SHP77 (cell line): ENCODE data around the gene NRXN3.
"Not testable (repeated sequence)": the region's sequence is repeated elsewhere in the genome, so short reads cannot be mapped to it uniquely, and the experiment has no call there.

ENCODE experiments used
- DNase-seq, 2 experiments: peaks; one replicate each; lab custom pipeline; 2025; lab: John Stamatoyannopoulos, UW

NRXN3 gene

DNA sequence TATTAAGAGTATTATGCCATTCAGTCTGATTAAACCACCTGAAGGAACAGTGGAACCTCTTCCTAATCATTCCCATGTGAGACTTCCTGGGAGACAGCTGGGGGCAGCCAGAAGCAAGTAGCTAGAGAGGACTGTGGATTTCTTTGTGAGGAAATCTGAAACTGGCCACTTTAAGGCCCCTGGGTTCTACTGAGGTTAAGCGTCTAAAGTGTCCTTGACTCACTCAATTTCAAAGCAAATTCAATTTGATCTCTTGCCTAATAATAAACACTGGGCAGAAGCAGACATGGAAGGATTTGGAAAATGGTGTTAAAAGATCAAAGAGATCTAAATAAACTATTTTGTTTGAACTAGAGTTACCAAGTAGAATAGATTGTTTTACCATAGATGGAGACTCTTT lies 909.9 kb downstream of the NRXN3 start:
- no peak for DNase-seq

DNA sequence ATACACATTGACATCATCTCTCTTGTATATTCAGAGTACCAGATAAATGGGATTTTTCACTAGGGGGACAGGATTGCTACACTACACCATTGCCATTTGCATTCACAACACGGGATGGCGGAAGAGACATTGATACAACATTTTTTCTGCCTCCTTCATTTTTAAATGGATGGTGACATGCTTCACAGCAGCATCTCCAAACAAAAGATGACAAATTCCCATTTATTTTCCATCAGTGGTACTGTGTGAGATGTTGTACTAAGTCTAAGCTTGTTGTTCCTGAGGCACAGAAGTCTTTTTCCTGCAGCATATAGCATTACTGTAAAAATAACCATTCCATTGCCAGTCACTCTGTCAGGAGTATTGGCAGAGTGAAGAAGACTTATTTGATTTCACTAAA lies 912.7 kb downstream of the NRXN3 start:
- DNase-seq, result no peak

GRCh38 chr14:79083356-79083755 lies 913.2 kb downstream of the NRXN3 start:
- DNase-seq, result no peak

- DNase-seq, result no peak
Measured at GRCh38 chr14:79084861-79085260, 914.7 kb downstream of the NRXN3 start.

DNA sequence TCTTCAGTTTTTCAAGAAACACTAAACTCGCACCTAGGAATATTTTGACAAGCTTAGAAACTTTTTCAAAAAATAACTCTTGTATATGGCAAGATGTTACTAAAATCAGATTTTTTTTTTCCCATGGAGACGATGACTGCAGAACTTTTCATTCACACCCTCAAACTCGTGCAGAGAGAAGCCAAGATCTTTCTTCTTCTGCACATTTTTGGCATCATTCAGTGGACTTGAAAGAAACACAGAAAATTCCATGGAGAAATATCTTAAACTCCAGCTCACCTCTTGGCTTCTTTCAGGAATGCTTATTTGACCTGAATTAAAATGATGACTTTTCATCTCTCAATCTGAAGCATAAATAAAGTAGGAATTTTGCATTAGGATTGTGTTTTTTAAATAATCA lies 919.4 kb downstream of the NRXN3 start:
- DNase-seq, result no peak

- no peak for DNase-seq
Measured at GRCh38 chr14:79090641-79091180, 920.5 kb downstream of the NRXN3 start.

DNA sequence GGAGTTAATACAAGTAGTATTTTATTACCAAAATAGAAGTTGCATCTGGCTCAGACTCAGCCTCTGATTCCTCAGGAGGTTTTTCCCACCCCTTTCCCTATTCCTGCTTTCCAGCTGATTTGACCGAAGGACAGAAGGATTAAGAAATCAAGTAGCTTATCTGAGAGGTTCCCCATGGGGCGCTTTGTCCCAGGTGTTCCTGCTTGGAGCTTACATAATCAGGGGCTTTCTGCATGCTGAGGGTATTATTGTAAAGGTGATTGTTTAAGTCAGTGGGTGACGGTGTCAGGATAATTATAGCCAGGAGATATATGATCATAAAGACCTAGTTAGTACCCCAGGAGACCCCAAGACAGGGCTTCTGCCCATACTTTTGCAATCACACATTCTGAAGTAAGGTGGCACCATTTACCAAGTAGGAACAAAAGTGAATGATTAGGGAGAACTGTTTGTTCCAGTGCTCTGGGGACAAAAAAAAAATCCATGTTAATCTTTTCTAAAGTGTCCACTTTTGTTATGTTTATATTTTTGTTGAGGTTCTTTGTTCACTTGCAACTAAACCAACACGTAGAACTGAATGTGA lies 921.3 kb downstream of the NRXN3 start:
- no peak for DNase-seq

DNA sequence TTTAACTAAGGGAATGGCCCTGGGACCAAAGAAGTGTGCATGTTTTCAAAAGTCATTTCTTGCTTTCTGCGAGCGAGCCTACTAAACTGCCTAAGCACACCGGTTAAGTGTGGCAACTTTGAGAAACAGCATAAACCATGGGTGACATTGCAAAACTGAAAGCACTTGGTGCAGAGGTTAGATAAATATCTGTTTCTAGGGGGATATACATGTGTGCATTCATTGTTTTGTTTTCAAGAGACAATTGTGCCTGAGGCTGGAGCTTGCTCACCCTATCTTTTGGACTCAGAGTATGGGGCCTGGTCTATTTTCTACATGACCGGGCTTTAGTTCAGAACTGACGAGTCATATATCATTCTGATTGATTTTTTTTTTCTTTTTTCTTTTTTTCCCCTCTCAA lies 923.4 kb downstream of the NRXN3 start:
- no peak for DNase-seq

- no peak for DNase-seq
Measured at GRCh38 chr14:79094951-79095350, 924.8 kb downstream of the NRXN3 start.

- DNase-seq, result no peak
Measured at GRCh38 chr14:79096811-79097210, 926.6 kb downstream of the NRXN3 start.

DNA sequence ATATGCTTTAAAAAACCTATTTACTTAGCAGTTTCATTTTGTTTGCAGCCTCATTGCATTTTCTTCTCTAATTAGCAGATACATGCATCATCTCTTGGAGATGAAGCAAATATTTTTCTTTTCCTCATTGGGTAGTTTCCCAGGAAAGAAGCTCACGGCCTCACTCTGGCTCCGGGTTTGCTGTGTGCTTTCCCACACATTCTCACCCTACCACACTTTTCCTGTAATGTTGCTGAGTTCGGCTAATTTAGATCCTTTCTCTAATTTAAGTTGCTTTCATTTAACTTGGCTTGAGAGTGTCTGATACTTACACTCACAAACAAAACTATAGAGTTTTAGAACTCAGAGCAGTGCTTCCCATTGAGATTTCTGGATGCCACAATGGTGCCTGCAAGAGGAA lies 928.2 kb downstream of the NRXN3 start:
- DNase-seq, result no peak

GRCh38 chr14:79100578-79100977 lies 930.4 kb downstream of the NRXN3 start:
- DNase-seq, result no peak

DNA sequence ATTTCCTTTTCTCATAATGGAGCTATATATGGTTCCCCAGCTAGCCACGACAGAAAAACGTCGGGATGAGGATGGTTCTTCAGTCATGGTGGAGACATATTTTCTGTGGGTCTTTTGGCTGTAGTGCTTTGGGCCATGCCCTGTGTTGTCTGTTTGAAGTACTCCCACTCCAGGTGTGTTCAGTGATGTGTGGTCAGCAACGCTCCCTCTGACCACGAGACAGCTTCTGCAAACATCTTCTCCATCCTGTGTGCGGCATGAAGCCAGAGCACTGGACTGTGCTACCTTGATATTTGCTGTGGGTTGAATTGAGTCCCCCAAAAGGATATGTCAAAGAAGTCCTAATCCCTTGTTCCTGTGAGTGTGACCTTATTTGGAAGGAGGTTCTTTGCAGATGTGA lies 931.2 kb downstream of the NRXN3 start:
- DNase-seq, result no peak

- no peak for DNase-seq
Measured at GRCh38 chr14:79103764-79104163, 933.6 kb downstream of the NRXN3 start.

GRCh38 chr14:79110564-79110963 lies 940.4 kb downstream of the NRXN3 start:
- not testable (repeated sequence) for DNase-seq

DNA sequence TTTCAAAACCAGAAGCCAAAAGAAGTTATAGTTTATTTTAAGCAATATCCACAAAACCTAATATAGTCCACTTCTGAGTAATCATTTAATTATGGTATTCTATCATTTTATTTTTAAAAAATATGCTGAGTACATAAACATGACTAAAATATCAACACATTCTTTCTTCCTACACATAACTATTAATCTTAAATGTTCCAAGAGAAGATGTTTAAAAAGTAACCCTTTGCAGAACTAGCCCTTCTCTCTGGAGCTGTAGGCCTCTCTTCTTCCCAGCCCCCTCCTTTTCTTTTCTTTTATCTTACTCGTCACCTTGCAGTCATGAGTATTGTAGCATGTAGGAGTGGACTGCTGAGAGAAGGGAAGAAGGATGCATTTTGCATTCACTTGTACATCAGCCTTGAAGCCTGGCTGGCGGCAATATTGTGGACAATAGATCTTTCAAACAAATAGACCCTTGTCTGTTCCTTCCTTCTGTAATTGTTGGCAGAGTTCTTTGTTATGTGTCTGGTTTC lies 941.9 kb downstream of the NRXN3 start:
- no peak for DNase-seq

- no peak for DNase-seq
Measured at GRCh38 chr14:79117561-79117960, 947.4 kb downstream of the NRXN3 start.

GRCh38 chr14:79118291-79118690 lies 948.1 kb downstream of the NRXN3 start:
- DNase-seq, result no peak

DNA sequence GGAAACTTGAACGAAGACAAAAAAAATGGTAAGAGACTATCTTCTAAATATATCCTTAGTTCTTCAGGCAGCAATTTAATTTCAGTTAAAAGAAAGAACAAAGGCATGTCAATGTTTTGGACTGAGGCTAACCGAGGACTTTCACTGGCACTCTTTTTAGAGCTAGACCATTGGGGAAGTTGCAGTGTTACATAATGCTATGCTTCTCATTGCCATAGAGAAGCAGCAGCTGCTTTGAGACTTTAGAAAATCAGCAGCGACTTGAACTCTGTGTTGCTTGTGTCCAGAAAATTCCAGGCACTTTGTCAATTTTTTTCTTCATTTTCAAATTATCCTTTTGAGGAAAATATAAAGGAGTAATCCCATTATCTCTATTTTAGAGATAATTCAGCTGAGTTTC lies 964.2 kb downstream of the NRXN3 start:
- DNase-seq, result no peak

DNA sequence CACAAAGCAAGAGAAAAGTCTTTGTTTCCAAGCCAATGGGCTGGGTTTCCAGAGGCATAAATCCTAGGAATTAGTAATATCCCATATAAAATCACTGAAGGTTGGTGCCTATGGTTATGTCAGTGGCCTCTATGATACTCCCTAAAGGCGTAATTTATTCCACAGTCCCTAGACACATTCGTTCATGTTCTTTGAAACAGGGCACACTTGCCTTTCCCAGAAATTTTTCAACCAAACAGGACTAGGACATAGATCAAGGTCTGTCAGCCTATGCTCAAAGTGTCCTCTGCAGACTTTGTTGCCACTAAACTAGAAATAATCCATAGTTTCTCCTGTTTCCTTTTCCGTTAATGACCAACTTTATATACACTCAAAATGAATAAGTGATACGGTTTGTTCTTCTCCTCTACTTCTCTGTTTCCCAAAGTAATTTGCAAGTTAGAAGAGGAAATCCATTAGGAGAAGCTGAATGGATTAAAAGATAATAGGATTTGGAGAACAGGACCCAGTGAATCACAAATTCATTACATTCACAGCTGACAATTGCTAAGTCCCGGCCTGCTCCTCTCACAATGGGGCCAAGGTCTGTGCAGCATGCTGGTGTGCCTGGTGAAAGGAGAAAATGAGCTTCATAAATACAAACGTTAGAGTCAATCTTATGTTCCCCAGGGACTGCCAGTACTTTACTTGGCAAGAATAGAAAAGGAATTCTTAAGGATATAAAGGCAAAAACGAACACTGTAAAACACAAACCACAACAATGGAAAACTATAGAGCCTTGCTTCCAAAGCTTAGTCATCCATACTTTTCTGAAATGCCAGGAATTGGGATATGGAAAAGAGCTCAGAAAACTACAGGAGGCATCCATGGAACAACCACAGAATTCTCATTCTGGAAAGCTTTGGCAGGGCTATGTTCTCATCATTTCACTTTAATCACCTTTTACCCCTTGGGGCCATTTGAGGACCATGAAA lies 966.2 kb downstream of the NRXN3 start:
- DNase-seq, result no peak

DNA sequence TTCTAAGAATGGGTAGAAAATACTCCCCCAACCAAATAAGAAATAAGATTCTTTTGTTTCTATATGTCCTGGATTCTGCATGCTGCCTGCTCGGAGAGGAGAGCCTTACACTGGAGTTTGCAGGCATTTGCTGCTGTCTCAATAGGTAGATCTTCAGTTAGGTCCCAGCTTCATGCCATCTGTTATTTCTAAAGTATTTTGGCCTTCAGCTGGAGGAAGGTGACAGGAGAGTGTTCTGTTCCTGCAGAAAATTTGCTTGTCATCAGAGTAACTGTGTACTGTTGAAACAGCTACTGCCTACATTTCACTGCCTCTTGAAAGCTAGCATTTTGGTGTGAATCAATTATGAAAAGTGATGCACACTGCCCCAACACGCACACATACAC lies 966.9 kb downstream of the NRXN3 start:
- DNase-seq, result no peak

DNA sequence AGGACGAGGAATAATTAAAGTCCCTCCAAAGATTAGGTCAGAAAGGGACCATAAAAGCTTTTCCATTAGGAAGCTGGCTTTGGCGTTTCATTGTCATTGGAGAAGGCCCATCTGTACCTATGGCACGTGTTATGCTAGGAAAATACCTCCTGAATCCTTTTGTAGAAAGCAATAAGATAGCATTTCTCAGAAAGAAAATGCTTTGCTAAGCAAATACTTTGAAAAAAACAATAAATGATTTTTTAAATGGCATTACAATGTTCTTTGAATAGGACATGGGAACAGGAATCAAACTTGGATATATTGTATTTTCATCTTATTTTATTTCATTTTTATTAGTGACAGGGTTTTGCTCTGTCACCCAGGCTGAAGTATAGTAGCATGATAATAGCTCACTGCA lies 967.7 kb downstream of the NRXN3 start:
- no peak for DNase-seq

GRCh38 chr14:79144896-79145295 lies 974.7 kb downstream of the NRXN3 start:
- DNase-seq, result no peak
